22Rv1 (cell line): Measurements from ENCODE around the gene GAREM2.

Source experiments
- H3K27ac ChIP-seq: fragments of 450-650 bp; 2 replicates; pipeline ENCODE4 v1.5.1; 2017
- ZFX ChIP-seq: fragments of 450-650 bp; IDR thresholded peaks from 2 replicates; pipeline ENCODE4 v1.6.1; 2017; ENCODE audit warnings: antibody characterized with exemption, borderline replicate concordance
- TF ChIP-seq, protein P1 (sequence below): fragments of 450-650 bp; IDR thresholded peaks from 2 replicates; pipeline ENCODE4 v1.5.1; 2017; ENCODE audit warnings: mild to moderate bottlenecking

The GAREM2 gene

DNA sequence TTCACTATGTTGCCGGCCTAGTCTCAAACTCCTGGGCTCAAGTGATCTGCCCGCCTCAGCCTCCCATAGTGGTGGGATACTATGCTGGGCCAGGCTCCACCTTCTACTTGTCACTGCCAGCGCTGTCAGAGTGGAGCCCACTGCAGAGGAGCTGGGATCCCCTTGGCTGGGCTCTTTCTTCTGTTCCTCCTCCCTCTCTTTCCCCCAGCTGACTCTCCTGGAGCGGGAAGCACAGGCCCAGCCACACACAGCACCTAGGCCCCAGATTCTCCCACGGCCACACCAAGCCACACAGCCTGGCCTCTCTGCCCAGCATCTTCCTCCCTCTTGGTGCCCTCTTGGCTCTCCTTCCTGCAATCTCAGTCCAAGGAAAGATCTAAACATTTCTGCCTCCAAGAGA, 3.7 kb upstream of the GAREM2 start:
- TF ChIP-seq, protein P1, sequence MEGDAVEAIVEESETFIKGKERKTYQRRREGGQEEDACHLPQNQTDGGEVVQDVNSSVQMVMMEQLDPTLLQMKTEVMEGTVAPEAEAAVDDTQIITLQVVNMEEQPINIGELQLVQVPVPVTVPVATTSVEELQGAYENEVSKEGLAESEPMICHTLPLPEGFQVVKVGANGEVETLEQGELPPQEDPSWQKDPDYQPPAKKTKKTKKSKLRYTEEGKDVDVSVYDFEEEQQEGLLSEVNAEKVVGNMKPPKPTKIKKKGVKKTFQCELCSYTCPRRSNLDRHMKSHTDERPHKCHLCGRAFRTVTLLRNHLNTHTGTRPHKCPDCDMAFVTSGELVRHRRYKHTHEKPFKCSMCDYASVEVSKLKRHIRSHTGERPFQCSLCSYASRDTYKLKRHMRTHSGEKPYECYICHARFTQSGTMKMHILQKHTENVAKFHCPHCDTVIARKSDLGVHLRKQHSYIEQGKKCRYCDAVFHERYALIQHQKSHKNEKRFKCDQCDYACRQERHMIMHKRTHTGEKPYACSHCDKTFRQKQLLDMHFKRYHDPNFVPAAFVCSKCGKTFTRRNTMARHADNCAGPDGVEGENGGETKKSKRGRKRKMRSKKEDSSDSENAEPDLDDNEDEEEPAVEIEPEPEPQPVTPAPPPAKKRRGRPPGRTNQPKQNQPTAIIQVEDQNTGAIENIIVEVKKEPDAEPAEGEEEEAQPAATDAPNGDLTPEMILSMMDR, result no peak
- no peak for TF ChIP-seq ZFX
- no peak overlapping the region for H3K27ac ChIP-seq

DNA sequence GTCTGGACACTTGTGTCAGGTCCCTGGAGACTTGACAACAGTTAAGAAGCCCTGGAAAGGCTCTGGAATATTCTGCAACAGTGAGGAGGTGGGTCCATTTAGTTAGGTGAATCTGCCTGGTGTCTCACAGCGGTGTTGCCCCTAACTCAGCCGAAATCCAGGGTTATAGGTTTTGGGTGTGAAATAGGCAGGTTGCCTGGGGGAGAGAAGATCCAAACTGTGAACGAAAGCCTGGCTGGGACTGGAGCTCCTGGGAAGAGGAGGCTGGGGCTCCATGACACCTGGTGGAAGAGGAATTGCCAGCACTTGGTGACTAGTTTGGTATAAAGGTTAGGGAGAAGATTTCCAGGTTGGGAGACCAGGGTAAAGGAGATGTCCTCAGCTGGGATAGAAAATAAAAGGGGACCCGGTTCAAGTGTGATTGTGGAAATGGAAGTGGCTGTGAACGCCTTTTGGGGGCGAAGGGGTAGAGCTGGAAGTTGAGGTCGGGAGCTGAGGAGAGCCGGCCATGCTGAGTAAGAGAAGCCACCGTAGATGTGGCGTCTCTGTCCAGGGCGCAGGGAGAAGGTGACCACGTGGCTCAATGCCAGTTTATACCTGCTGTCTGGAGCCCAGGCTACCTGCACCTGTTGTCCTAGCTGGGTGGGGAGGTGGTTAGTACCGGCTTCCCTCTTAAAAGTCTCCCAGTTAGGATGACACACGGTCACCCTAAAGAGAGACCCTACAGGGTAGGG, 3.0 kb upstream of the GAREM2 start:
- H3K27ac ChIP-seq, result no peak overlapping the region
- no peak for TF ChIP-seq ZFX
- TF ChIP-seq, protein P1, result no peak

DNA sequence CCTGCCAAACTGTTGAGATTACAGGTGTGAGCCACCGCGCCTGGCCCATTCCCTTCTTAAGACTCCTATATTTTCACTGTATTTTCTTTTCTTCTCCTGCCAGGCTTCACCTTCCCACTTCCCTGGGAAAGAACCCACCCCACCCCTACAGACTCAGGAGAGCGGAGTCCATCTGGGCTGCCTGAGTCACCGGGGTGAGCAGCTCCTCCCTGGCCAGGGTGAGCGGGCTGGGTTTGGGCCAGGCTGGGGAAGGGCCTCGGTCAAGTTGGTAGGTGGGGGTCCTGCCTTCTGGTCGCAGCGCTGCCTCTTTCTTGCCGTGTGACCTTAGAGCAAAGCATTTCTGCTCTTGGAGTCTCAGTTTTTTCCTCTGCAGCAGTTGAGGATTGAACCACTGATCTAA, 2.1 kb upstream of the GAREM2 start:
- no peak for TF ChIP-seq ZFX
- TF ChIP-seq, protein P1, result no peak
- no peak overlapping the region for H3K27ac ChIP-seq

DNA sequence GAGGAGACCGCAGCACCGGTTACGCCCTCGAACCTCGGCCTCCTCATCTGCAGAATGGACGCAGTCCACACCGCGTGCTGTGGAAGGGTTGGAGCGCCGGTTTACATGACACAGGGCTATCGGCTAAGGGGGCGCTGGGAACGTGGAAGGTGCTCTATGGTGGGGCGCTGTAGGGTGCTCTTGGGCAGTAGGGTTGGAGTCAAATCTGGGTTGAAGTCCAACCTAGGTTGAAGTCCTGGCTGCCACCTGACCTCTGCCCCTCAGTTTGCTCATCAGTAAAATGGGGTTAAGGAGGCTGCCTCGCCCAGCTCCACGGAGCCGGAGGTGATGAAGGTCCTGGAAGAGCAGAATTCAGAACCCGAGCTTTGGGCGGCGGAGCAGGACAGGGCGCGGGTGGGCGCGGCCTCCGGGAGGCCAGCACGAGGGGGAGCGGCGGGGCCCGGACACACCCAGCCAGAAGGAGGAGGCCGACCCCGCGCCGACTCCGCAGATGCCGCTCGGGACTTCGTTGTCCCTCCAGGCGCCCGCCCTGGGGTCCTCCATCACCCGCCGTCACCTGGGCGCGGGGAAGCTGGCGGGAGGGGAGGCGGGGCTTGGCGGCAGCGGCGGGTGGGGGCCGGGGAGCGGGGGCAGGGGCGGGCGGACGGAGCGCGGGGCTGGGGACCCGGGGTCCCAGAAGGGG, 558 bp upstream of the GAREM2 start:
- no peak for TF ChIP-seq ZFX
- TF ChIP-seq, protein P1, result no peak
- H3K27ac ChIP-seq, result no peak overlapping the region

DNA sequence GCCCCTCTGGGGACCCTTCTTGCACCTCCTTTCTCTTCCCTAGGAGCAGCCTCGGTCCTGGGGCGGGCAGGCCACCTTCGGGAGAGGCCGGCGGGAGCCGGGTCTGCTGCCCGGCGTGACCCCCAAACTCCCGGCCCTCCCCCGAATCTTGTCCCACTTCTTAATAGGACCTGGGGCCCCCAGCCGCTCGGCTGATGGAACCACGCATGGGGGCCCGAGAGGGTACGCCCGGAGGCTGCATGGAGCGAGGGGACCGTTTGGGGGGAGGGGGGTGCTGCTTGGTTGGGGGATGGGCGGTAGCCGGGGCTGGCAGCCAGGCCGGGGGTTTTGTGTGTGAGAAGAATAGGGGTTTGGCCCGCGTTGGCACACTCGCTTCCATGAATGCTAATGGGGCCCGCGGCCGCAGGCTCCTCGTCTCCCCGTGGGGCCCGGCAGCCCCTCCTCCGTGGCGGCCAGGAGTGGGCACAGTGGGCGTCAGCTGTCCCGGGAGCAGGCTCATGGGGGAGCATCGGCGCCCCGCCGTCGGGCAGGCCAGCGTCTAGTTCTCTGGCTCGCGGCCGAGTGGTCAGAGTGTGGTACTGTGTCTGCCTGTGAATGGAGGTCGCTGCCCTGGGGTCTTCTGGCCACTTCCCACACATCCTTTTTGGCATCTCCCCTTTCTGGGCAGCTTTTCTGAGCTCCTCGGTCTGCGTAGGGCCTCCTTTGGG, 1.0 kb downstream of the GAREM2 start:
- TF ChIP-seq, protein P1, result no peak
- TF ChIP-seq ZFX, result no peak
- H3K27ac ChIP-seq, result no peak overlapping the region

DNA sequence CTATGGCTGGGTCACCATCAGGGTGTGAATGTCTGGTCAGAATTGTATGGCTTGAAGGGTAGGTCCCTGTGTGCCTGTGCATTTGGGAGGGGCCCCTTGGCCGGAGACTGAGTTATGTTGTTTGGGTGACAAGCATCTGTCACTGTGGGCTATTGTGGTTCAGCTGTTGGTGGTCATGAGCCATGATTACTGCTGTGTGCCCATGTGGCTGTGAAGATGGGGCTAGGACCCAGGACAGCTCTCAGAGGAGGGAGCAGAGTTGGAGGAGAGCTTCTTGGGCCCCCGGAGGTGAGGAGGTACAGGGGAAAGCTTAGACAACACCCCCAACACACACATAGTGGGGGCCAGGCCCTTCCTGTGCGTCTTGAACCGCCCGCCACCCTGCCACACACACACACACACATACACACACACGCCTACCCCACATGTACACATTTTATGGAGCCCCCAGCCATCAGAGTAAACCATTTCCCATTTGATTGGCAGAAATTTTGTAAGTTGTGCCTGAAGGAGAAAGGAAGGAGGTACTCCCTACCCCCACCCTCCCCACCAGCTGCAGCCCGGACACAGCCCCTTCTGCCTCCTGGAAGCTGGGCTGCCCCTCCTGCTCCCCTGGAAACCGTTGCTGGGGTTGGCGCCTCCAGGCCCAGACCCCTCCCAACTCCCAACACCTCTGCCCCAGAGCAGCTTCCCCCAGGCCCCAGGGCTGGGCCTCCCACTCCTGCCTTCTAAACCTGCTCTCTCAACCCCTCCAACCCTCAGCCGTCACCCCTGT, 2.0 kb downstream of the GAREM2 start:
- TF ChIP-seq ZFX, result no peak
- TF ChIP-seq, protein P1, result no peak
- H3K27ac ChIP-seq, result no peak overlapping the region
